HG03432 (cell line): ENCODE results near the gene SMKR1.
"Not testable (repeated sequence)": the region's sequence is repeated elsewhere in the genome, so short reads cannot be mapped to it uniquely, and the experiment has no call there.

Experiments used
- ATAC-seq: cut with Tn5 transposase; IDR thresholded peaks from one replicate; pipeline ENCODE4 v1.9.1; 2021; ENCODE audit warnings: mild to moderate bottlenecking, moderate library complexity; ENCODE audit not compliant: unreplicated experiment

Gene SMKR1

DNA sequence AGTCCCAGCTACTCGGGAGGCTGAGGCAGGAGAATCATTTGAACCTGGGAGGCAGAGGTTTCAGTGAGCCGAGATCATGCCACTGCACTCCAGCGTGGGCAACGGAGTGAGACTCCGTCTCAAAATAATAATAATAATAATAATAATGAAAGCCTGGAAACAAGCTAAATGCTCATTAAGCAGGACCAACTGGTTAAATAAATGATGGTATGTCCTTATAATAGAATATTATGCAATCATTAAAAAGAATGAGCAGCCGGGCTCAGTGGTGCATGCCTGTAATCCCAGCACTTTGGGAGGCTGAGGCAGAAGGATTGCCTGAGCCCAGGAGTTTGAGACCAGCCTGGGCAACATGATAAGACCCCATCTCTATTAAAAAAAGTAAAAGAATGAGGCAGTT is 21.0 kb upstream of the SMKR1 start:
- ATAC-seq, result not testable (repeated sequence)

DNA sequence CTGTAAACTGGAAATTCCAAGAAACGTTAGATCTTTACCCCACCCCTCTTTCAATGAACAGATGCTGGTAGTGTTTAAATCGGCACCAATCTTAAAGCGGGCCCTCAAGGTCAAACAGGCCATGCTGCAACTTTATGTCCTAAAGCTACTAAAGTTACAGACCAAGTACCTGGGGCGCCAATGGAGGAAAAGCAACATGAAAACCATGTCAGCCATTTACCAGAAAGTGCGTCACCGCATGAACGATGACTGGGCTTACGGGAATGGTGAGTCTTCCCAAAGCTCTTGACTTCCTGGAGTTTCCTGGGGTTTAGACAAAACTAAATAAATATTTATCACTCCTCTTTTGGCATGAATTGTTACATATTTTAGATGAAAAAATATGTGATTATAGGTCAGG is 19.6 kb upstream of the SMKR1 start:
- ATAC-seq, result no peak

DNA sequence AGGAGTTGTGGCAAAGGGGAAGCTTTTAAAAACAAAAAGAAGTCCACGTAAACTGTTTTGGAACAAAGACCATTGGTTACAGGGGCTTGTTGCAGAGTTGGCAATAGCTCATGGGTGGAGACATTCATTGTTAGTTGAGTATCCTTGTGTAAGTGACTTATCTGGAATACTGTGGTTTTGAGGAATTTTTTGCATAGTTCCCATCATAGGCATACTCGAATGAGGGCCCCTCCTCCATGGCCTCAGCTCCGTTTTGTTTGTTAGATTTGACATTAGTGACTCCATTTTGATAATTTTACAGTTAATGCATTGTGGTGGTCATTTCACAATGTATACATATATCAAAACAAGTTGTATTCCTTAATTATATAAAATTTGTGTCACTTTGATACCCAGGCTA is 12.8 kb upstream of the SMKR1 start:
- ATAC-seq, result no peak

- no peak for ATAC-seq
Measured at GRCh38 chr7:129492391-129492790, 9.9 kb upstream of the SMKR1 start.

DNA sequence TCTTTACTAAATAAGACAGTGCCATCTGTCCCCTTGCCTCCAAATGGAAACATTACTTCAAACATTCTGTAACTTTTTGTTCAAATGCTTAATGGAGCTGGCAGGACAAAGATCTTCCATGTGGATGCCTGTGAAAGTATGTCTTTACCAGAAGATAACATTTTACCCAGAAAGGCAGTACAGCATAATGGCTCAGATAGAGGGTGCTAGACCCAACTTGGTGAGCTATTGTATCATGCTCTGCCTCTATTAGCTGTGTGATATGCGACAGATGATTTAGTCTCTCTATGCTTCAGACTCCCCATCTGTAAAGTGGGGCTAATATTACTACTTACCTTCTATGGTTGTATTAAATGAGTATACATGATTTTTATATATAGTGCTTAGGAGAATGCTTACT is 8.8 kb upstream of the SMKR1 start:
- peak; percentile 27 for ATAC-seq

GRCh38 chr7:129494041-129494440 is 8.3 kb upstream of the SMKR1 start:
- ATAC-seq, result peak; percentile 65

DNA sequence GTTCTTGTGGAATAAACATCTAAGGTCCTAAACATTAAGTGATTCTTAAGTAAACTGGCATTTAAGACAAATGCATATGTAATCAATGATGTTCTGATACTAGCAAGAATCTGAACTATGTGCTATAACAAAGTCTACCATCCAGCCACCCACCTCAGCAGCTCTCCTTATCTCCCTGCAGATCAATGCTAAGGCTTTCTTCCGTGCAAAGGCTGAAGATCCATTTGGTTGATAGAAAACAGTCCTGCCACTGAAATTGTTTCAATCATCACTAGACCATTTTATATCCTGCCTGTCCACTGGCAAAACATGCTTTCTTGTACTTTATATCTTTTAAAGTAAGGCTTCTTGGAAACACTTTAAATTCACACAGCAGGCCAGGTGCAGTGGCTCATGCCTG is 6.3 kb upstream of the SMKR1 start:
- no peak for ATAC-seq

DNA sequence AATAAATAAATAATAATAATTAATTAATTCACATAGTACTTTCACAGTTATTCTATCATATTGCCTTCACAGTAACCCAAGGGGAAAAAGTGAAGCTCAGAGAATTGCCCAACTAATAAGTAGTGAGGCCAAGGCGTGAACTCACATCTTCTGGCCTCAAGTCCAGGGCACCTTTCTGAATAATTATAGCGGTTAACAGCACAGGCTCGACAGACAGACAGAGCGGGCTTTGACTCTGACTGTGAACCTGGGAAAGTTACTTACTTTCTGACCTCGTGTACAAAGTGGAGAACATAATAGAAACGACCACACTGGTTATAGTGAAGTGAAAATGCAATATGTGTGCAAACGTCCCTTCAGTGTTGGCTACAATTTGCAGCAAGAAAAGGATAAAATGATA is 5.7 kb upstream of the SMKR1 start:
- no peak for ATAC-seq

GRCh38 chr7:129497156-129497555 is 5.2 kb upstream of the SMKR1 start:
- ATAC-seq, result no peak

DNA sequence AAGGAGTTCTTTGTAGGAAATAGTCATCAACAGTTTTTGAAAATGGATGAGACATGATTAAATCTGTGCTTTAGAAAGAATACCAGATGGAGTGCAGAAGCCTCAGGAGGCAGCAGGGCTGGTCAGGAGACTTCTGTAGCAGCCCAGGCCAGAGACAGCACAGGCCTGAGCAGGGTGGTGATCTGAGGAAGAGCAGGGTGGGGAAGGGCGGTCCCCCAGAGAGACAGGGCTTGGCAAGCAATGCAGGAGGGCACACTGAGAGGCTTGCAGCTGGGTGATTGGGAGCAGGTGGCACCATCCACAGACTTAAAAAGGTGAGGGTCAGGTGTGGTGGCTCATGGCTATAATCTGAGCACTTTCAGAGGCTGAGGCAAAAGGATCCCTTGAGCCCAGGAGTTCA is 4.3 kb upstream of the SMKR1 start:
- no peak for ATAC-seq

DNA sequence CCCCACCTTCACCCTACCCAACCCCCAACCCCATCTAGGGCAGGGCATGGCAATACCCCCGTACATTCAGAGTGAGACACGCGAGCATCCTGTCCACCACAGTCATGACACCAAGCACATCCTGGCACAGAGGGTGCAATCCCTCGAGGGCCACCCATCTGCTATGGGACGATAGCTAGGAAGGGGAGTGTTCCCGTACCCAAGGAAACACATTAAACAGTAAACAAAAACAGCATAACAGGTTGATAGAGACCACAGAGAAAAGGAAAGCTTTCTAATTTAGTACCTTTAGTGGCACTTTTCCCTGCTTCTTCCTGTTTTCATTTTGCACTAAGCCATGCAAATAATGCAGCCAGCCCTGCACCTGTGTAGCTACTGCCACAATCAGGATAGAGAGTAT is 2.3 kb upstream of the SMKR1 start:
- ATAC-seq, result no peak

GRCh38 chr7:129502708-129503685 is 666 bp downstream of the SMKR1 start:
- ATAC-seq, result no peak

GRCh38 chr7:129503725-129504124 is 1.4 kb downstream of the SMKR1 start:
- ATAC-seq, result no peak

GRCh38 chr7:129512192-129512591 is 9.9 kb downstream of the SMKR1 start:
- ATAC-seq, result no peak

DNA sequence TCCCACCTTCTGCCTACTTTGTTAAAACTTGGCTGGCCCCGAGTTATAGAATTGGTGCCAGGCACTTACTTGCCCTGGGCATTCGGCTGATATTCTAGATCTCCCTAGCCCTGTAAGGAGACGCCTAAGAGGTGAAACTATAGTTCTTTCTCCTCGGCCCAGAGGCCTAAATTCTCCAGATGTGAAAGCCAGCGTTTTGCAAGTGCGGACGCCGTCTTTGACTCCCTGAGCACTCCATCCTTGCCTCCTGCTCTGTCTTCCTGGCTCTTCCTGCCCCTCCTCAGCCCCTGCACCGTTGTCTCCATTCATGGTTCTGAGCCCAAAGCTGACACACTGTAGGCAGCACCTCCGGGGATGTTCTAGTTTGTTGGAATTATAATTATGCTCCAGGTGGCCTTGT is 11.2 kb downstream of the SMKR1 start:
- no peak for ATAC-seq

GRCh38 chr7:129514683-129515082 is 12.4 kb downstream of the SMKR1 start:
- no peak for ATAC-seq

DNA sequence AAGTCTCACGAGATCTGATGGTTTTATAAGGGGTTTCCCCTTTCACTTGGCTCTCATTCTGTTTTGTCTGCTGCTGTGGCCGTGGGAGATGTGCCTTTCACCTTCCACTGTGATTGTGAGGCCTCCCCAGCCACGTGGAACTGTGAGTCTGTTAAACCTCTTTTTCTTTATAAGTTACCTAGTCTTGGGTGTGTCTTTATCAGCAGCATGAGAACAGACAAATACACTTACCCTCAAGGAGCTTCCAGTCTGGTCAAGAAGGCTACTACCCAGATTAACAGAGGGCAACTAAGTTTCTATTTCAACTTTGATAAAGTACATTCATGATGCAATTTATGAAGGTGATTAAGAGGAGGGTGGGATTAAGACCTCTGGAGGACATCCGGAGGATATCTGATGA is 13.1 kb downstream of the SMKR1 start:
- no peak for ATAC-seq

DNA sequence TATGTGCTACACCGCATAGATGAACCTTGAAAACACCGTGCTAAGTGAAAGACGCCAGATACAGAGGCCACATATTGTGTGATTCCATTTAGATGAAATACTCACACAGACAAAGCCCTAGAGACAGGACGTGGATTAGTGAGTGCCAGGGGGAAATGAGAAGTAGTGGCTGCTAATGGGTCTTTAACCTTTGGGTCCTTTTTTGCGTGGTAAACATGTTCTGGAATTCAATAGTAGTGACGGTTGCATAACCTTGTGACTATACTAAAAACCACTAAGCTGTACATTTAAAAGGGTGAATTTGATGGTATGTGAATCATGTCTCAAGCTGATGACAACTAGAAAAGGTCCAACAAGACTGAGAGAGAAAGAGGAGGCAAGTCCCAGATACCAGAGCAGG is 15.6 kb downstream of the SMKR1 start:
- ATAC-seq, result no peak

GRCh38 chr7:129519464-129519863 is 17.1 kb downstream of the SMKR1 start:
- ATAC-seq, result no peak

- no peak for ATAC-seq
Measured at GRCh38 chr7:129522088-129522970, 20.0 kb downstream of the SMKR1 start.

GRCh38 chr7:129522971-129523340 is 20.6 kb downstream of the SMKR1 start:
- no peak for ATAC-seq

DNA sequence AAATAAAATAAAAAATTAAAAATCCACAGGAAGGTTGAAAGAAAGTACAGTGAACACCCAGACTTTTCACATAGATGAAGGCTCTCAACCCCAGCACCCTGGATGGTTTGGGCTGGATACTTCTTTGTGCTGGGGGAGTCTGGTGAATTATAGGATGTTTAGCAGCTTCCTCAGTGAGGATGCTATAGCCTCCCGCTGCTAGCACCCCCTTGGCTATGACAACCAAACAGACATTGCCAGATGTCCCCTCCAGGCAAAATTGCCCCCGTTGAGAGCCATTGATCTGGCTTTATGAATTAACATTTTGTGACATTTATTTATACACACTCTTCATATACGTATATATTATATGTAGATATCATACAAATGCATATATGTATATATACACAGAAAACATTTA is 21.6 kb downstream of the SMKR1 start:
- no peak for ATAC-seq
